Islet of Langerhans (tissue), 1 donor: ENCODE data around the gene ANKRD33B.
"Not testable (repeated sequence)": the region's sequence is repeated elsewhere in the genome, so short reads cannot be mapped to it uniquely, and the experiment has no call there.

ENCODE experiments used
- FAIRE-seq: peaks from one replicate; lab custom pipeline; 2011; peaks lifted over from hg19 to GRCh38; lab: Jason Lieb, UNC

Gene ANKRD33B

GRCh38 chr5:10559151-10559550 is 4.7 kb upstream of the ANKRD33B start:
- no peak for FAIRE-seq

DNA sequence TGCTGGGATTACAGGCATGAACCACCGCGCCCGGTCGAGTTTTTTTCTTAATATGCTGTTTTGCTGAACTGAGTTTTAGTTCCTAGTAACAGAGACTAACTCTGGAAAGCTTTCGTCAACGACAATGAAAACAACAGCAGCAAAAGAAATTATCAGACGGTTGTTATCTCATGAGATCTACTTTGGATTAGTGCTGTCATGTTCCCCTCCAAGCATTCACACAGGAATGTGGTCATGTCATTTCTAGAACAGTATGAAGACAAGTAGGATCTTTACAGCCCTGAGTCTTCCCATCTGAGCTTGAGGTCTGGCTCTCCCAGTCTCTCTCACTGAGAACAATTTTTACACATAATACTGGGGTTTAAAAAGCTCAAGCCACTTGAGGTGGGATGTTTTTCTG is 4.0 kb upstream of the ANKRD33B start:
- no peak for FAIRE-seq

GRCh38 chr5:10562201-10563109 is 1.4 kb upstream of the ANKRD33B start:
- no peak for FAIRE-seq

DNA sequence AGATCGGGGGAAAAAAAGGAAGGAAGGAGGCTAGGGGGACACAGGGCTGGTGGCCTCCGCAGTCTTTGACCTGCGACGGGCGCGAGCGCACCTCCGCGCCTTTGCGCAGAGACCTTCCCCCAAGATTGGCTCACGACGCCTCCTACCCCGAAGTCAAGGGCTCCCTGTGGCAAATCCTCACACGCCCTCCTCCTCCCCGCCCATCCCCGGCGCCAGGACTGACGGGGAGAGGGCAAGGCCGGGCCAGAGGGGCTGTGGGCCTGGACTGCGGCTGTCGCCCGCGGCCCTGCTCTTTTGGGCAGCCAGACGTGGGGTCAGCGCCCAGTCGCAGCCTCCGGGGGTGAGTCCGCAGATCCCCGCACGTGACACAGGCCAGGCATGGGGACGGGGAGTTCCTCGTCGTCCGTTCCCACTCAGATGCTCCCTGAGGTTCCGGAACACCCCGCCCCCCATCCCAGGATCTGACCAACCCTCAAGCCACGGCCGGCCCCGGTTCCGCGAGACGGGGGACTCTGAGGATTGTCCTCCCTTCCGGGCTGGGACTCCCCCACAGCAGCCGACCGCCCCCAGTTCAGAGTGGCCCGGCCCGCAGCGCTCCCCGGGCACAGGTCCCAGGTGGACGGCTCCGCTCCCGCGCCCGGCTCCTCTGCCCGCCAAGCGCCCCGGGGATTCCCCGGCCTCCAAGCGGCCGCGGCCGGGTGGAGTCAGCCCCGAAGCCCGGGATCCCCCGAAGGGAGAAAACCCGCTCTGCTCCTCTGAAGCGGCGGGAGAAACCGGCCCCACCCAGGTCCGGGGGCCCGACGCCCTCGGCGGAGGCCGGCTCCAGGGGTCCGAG is 543 bp upstream of the ANKRD33B start:
- FAIRE-seq = no peak

DNA sequence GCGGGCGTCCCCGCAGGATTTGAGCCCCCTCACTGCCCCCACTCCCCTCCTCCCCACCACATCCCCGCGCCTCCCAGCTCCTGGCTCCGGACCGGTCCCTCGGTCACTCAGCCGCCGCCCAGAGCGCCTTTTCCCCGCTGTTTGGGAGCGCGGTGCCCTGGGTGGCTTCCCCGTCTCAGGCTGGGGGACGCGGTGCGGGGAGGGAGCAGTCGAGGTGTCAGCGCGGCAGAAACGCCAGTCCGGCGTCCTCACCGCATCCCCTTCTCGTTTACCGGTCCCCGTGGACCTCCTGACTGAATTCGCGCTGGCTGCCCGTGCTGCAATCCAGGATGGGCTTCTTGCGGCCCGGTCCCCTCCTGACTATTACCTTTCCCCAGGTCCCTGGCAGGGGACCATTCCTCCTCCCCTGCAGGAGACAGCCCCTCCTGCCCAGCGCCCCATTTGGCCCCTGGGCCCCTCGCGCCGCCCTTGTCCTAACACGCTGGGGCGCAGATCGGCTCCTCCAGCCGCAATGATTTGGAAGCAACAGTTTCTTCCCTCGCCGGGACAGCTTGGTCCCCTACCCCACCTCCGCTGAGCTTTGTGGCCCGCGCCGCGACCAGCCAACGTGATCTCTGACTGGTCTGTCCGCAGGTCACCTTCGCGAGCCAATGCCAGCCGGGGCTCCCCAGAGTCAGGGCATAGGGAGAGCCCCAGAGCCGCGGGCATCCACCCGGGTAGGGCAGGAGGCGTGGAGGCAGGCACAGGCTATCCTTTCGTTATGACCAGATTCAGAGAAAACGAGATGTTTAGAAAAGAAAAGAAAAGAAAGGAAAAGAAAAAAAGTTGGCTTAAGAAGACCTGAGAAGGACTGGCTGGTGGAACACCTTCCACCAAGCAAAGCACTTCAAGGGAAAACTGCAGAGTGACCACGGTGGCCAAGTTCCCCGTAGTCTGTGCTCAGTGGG is 1.2 kb downstream of the ANKRD33B start:
- FAIRE-seq = no peak

- FAIRE-seq = no peak
Measured at GRCh38 chr5:10565785-10566542, 2.1 kb downstream of the ANKRD33B start.

- FAIRE-seq = no peak
Measured at GRCh38 chr5:10566543-10567068, 2.7 kb downstream of the ANKRD33B start.

DNA sequence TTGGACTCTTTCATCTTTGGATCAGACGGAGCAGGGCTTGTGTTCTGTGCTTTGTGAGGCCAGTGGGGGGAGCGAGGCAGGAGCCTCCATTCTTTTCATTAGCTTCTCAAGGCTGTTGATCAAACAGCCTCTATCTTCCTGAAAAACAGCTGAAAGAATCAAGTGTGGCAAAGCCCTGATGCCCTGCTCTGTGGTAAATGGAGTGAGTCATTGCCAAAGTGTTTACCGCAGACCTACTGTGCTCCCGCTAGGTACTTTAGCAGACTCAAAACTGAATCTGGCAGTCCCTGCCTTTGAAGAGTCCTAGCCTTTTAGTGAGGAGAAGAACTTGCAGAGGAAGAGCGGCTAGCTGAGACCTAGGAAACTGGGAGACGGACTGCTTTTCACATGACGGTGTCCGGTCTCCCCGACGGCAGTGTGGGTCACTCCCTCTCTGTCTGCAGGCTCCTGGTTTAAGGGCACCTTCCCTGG is 3.3 kb downstream of the ANKRD33B start:
- FAIRE-seq = no peak

GRCh38 chr5:10567781-10568321 is 4.0 kb downstream of the ANKRD33B start:
- FAIRE-seq = no peak

GRCh38 chr5:10570540-10570939 is 6.7 kb downstream of the ANKRD33B start:
- FAIRE-seq = not testable (repeated sequence)

- FAIRE-seq = no peak
Measured at GRCh38 chr5:10572451-10572850, 8.6 kb downstream of the ANKRD33B start.

DNA sequence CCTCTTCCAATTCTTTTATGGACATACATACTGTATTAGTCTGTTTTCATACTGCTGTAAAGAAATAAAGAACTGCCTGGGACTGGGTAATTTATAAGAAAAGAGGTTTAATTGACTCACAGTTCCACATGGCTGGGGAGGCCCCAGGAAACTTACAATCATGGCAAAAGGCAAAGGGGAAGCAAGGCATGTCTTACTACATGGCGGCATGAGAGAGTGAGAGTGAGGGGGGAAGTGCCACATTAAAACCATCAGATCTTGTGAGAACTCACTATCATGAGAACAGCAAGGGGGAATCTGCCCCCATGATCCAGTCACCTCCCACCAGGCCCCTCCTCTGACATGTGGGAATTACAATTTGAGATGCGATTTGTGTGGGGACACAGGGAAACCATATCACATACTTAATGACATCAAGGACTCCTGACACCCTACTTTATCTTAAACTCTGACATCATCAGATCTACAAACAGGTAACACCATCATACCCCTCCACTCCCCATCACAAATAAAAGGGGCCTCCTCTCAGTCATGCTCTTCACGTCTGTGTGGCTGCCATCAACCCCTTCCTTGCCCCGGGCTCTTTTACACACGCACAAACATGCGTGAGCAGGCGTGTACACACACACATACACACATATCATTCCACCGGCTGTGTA is 9.7 kb downstream of the ANKRD33B start:
- FAIRE-seq = no peak

DNA sequence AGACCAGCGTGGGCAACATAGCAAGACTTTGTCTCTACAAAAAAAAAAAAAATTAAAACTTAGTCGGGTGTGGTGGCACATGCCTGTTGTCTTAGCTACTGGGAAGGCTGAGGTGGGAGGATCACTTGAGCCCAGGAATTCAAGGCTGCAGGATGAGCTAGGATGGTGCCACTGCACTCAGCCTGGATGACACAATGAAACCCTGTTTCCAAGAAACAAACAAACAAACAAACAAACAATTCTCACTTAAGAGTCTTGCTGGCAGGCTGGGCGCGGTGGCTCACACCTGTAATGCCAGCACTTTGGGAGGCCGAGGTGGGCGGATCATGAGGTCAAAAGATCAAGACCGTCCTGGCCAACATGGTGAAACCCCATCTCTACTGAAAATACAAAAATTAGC is 11.0 kb downstream of the ANKRD33B start:
- not testable (repeated sequence) for FAIRE-seq

DNA sequence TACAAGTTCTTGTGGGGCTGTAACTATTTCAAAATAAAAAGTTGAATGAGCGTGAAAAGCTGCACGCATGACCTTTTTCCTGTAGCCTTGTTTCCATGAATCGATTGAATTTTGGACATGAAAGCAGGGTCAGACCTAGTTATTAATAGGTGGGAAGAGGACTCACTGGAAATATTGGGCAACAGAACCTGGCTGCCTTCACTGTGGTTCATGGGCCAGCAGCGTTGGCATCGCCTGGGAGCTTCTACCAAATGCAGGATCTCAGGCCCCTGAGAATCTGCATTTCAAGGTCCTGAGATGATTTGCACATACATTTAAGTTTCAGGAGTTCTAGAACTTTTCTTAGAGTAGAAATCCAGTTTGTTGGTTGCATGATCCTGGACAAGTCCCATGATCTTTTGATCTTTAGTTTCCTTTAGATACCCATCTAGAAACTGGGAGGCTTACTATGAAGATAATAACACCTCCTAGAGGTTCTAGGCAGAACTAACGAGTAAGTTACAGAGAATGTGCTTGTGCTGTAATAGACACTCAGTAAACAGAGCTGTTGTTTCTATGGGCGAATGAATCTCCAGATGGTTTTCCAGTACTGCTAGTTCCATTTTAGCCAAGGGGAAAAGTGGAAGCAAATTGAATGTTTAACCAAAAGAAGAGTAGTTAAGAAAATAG is 12.4 kb downstream of the ANKRD33B start:
- FAIRE-seq = no peak

DNA sequence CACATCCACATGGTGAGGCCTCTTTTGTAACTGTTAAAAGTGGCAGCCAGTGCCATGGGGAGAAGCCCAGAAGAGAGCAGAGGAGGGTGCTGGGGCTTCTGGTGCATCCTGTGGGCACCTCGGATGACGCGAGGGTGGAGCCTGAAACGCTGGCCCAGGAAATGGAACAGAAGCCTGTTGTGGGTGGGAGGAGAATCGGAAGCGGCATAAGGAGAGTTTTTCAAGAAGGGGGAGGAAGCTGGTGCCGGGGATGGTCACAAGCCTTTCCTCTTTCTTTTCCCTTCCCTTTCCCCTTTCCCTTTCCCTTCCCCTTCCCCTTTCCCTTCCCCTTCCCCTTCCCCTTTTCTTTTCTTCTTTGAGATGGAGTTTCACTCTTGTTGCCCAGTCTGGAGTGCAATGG is 12.9 kb downstream of the ANKRD33B start:
- FAIRE-seq = no peak

DNA sequence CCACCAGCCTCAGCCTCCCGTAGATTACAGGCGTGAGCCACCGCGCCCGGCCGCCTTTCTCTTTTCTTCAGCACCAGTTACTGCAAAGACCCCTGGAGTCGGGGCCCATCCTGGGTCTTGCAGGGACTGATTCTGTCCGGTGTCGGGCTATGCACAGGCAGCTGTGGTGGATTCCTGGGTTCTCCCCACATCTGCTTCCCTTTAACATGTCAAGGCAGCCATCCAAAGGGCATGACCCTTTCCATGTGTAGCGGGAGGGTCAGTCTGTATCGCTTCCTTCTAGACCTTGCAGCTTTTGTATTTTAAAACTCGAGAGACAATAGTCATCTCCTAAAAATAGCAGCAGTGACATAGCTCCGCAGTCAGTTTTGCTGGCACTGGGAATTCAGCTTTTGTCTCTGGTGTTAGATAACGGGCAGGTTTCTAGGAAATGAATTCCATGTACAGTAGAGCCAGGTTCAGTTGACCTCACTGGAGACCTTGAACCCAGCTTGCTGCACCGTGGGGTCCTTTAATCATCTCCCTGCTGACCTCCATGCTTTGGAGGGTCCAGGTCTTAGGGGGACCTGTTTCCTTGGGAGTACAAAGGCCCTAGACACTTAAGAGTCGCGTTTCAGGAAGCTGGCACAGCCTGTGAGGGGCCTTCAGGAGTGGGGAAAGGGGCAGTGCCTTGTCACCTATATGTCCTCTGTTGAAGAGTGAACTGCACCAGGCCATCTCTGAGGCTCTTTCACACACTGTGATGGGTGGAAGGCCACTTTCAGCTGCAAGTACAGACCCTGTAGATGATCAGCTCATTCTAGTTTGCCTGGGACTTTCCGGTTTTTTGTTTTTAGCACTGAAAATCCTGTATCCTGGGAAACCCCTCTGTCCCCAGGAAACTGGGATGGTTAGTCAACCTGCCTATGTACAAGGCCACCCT is 13.8 kb downstream of the ANKRD33B start:
- no peak for FAIRE-seq

- no peak for FAIRE-seq
Measured at GRCh38 chr5:10578293-10578665, 14.4 kb downstream of the ANKRD33B start.

DNA sequence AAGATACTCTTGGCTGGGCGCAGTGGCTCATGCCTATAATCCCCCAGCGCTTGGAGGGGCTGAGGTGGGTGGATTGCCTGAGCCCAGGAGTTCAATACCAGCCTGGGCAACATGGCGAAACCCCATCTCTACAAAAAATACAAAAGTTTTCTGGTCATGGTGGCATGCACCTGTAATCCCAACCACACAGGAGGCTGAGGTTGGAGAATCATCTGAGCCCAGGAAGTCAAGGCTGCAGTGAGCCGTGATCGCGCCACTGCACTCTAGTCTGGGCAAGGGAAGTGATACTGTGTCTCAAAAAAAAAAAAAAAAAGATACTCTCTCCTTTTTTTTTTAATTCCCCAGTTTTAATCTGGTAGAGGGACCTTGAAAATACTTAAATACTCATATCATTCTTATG is 15.0 kb downstream of the ANKRD33B start:
- no peak for FAIRE-seq
